ENCODE data around the gene VEGFA.

VEGFA gene

GRCh38 chr6:43771858-43772680 is 2.1 kb downstream of the VEGFA start:
- peak in 42 of 56 donors; percentile 10 to 80 (median 41) for DNase-seq

- peak in 20 of 56 donors; percentile 8 to 50 (median 28) for DNase-seq
Measured at GRCh38 chr6:43772681-43773049, 2.7 kb downstream of the VEGFA start.

- peak in 6 of 56 donors; percentile 4 to 28 (median 11) for DNase-seq
Measured at GRCh38 chr6:43773050-43773979, 3.3 kb downstream of the VEGFA start.

GRCh38 chr6:43773980-43774775 is 4.2 kb downstream of the VEGFA start:
- DNase-seq = no peak

- peak in 44 of 56 donors; percentile 7 to 62 (median 29) for DNase-seq
Measured at GRCh38 chr6:43774776-43775534, 4.9 kb downstream of the VEGFA start.

GRCh38 chr6:43775535-43775885 is 5.5 kb downstream of the VEGFA start:
- no peak for DNase-seq

GRCh38 chr6:43776115-43776798 is 6.2 kb downstream of the VEGFA start:
- no peak for DNase-seq

- no peak for DNase-seq
Measured at GRCh38 chr6:43776799-43777776, 7.1 kb downstream of the VEGFA start.

- DNase-seq = no peak
Measured at GRCh38 chr6:43778131-43778855, 8.3 kb downstream of the VEGFA start.

- DNase-seq = no peak
Measured at GRCh38 chr6:43778976-43779851, 9.2 kb downstream of the VEGFA start.

GRCh38 chr6:43779852-43780236 is 9.8 kb downstream of the VEGFA start:
- no peak for DNase-seq

- no peak for DNase-seq
Measured at GRCh38 chr6:43780293-43780692, 10.3 kb downstream of the VEGFA start.

- DNase-seq = no peak
Measured at GRCh38 chr6:43780941-43781928, 11.2 kb downstream of the VEGFA start.

GRCh38 chr6:43781941-43782704 is 12.1 kb downstream of the VEGFA start:
- no peak for DNase-seq

All from nucleus accumbens (tissue), 56 donors.